Measurements from ENCODE around the gene SLC26A11. TPM values are rescaled to one million over a fixed set of nuclear protein-coding genes. Genes with fewer than 3 reads are reported as not detected.

Gene SLC26A11
- total RNA-seq, 2 experiments from 2014 or later: 46.5 to 50.9 TPM

GRCh38 chr17:80253631-80254395 lies 33.6 kb downstream of the SLC26A11 start:
- no peaks in the 10 kb centered on the region for H3K36me3 ChIP-seq (ENCODE audit: insufficient read depth, low read length)
- peaks cover 10% of the 10 kb centered on the region for H3K36me3 Mint-ChIP-seq (ENCODE audit: low read depth)
- no peaks in the 10 kb centered on the region for H3K9me3 Mint-ChIP-seq
- no peaks in the 10 kb centered on the region for H3K27me3 ChIP-seq (ENCODE audit: control insufficient read depth in 1 of 2, insufficient read depth in 2 of 2, low read length in 2 of 2)
- H3K27ac ChIP-seq (ENCODE audit: low read depth in 1 of 2, low read length in 2 of 2): no peak overlapping the region
- peak in 1 of 14 experiments; percentile 24 for DNase-seq
- peaks cover 23% of the 10 kb centered on the region for H3K4me1 Mint-ChIP-seq (ENCODE audit: low read depth)
- H3K9me3 ChIP-seq (ENCODE audit: control insufficient read depth in 1 of 2, insufficient read depth in 1 of 2, low read length in 2 of 2): no peaks in the 10 kb centered on the region
- TF ChIP-seq CTCF (IDR thresholded peaks at IDR 0.05): no peak
- peak overlapping the region; percentile 85 for H3K27ac Mint-ChIP-seq
- POLR2A ChIA-PET: interaction anchor here (1.6 kb wide), 1 partner anchor 12 kb away, joined by 5 read pairs; no protein-coding TSS in a partner anchor
- H3K27me3 Mint-ChIP-seq: no peaks in the 10 kb centered on the region
- ATAC-seq (ENCODE audit: poor library complexity): no peak
- intact Hi-C loops (cut with DNase I, micrococcal nuclease): loop anchor here (1.0 to 10.0 kb wide), 5 partner anchors 35 to 249 kb away; partner anchors contain the start of gene EIF4A3 (in 1 of the 2)
- H3K4me1 ChIP-seq (ENCODE audit: insufficient read depth, low read length): peaks cover 41% of the 10 kb centered on the region
- no peak overlapping the region for H3K4me3 ChIP-seq (ENCODE audit: low read length)
- CTCF ChIA-PET: interaction anchor here (0.6 to 2.8 kb wide), 5 partner anchors 12 to 153 kb away, joined by 3 to 14 read pairs (median 7); partner anchors contain the start of gene GAA
- no peak overlapping the region for H3K4me3 Mint-ChIP-seq

- ATAC-seq (ENCODE audit: poor library complexity) (peak; percentile 29), DNase-seq (peak in 10 of 14 experiments; percentile 20 to 83 (median 49))
- Mint-ChIP-seq H3K4me1 (ENCODE audit: low read depth) (peaks cover 29% of the 10 kb centered on the region), H3K36me3 (ENCODE audit: low read depth) (peaks cover 5% of the 10 kb centered on the region), H3K4me3 (peak overlapping the region; percentile 20), H3K27ac (peak overlapping the region; percentile 85), H3K9me3 (no peaks in the 10 kb centered on the region), H3K27me3 (no peaks in the 10 kb centered on the region)
- Histone ChIP-seq H3K4me1 (ENCODE audit: insufficient read depth, low read length) (peaks cover 49% of the 10 kb centered on the region), H3K27ac (ENCODE audit: low read depth in 1 of 2, low read length in 2 of 2) (peak overlapping the region in 1 of 2 donors; percentile 37), H3K9me3 (ENCODE audit: control insufficient read depth in 1 of 2, insufficient read depth in 1 of 2, low read length in 2 of 2) (no peaks in the 10 kb centered on the region), H3K4me3 (ENCODE audit: low read length) (no peak overlapping the region), H3K27me3 (ENCODE audit: control insufficient read depth in 1 of 2, insufficient read depth in 2 of 2, low read length in 2 of 2) (no peaks in the 10 kb centered on the region), H3K36me3 (ENCODE audit: insufficient read depth, low read length) (no peaks in the 10 kb centered on the region)
- TF ChIP-seq CTCF (IDR thresholded peaks at IDR 0.05): no peak
- intact Hi-C loops (cut with DNase I, micrococcal nuclease): loop anchor here in 1 of 2 experiments (10.0 kb wide), 1 partner anchor 250 kb away; no protein-coding TSS in a partner anchor
- ChIA-PET CTCF (interaction anchor here (0.5 to 0.7 kb wide), 3 partner anchors 28 to 561 kb away, joined by 3 read pairs; no protein-coding TSS in a partner anchor), POLR2A (interaction anchor here (1.1 to 1.6 kb wide), 2 partner anchors 10 to 11 kb away, joined by 3 to 5 read pairs; no protein-coding TSS in a partner anchor)
Observed at GRCh38 chr17:80254396-80255251, 34.4 kb downstream of the SLC26A11 start.

- Histone ChIP-seq H3K36me3 (ENCODE audit: insufficient read depth, low read length) (no peaks in the 10 kb centered on the region), H3K27me3 (ENCODE audit: control insufficient read depth in 1 of 2, insufficient read depth in 2 of 2, low read length in 2 of 2) (no peaks in the 10 kb centered on the region), H3K4me3 (ENCODE audit: low read length) (no peak overlapping the region), H3K9me3 (ENCODE audit: control insufficient read depth in 1 of 2, insufficient read depth in 1 of 2, low read length in 2 of 2) (no peaks in the 10 kb centered on the region), H3K4me1 (ENCODE audit: insufficient read depth, low read length) (peaks cover 54% of the 10 kb centered on the region), H3K27ac (ENCODE audit: low read depth in 1 of 2, low read length in 2 of 2) (no peak overlapping the region)
- Mint-ChIP-seq H3K9me3 (no peaks in the 10 kb centered on the region), H3K4me1 (ENCODE audit: low read depth) (peaks cover 32% of the 10 kb centered on the region), H3K27me3 (no peaks in the 10 kb centered on the region), H3K27ac (peak overlapping the region; percentile 85), H3K36me3 (ENCODE audit: low read depth) (peaks cover 5% of the 10 kb centered on the region), H3K4me3 (no peak overlapping the region)
- intact Hi-C loops (cut with DNase I, micrococcal nuclease): loop anchor here in 1 of 2 experiments (10.0 kb wide), 1 partner anchor 251 kb away; no protein-coding TSS in a partner anchor
- no peak for TF ChIP-seq CTCF (IDR thresholded peaks at IDR 0.05)
- DNase-seq: no peak
- CTCF ChIA-PET: no interaction called here
- no peak for ATAC-seq (ENCODE audit: poor library complexity)
- POLR2A ChIA-PET: interaction anchor here (0.9 kb wide), 1 partner anchor 36 kb away, joined by 3 read pairs; the partner anchor contains the start of genes SGSH and SLC26A11
Observed at GRCh38 chr17:80256034-80256350, 35.8 kb downstream of the SLC26A11 start.

Data from CD4-positive, alpha-beta T cell (primary cell).